Measurements from ENCODE around the gene ADCY1.
A peak's percentile ranks its signal among the peaks of the same experiment; 100 is the strongest.

ADCY1 gene

GRCh38 chr7:45625714-45626440 lies 51.7 kb downstream of the ADCY1 start:
- no peak for DNase-seq

- DNase-seq, result no peak
Measured at GRCh38 chr7:45626441-45627430, 52.6 kb downstream of the ADCY1 start.

- DNase-seq, result no peak
Measured at GRCh38 chr7:45627691-45628456, 53.7 kb downstream of the ADCY1 start.

GRCh38 chr7:45631569-45631968 lies 57.4 kb downstream of the ADCY1 start:
- no peak for DNase-seq

- DNase-seq, result no peak
Measured at GRCh38 chr7:45636733-45637132, 62.6 kb downstream of the ADCY1 start.

- peak in 1 of 2 experiments; percentile 54 for DNase-seq
Measured at GRCh38 chr7:45638916-45639315, 64.7 kb downstream of the ADCY1 start.

- DNase-seq, result no peak
Measured at GRCh38 chr7:45642044-45642443, 67.9 kb downstream of the ADCY1 start.

GRCh38 chr7:45643630-45644029 lies 69.5 kb downstream of the ADCY1 start:
- DNase-seq, result no peak

GRCh38 chr7:45644237-45644636 lies 70.1 kb downstream of the ADCY1 start:
- DNase-seq, result no peak

GRCh38 chr7:45645141-45645969 lies 71.2 kb downstream of the ADCY1 start:
- DNase-seq, result no peak

- no peak for DNase-seq
Measured at GRCh38 chr7:45646207-45646821, 72.1 kb downstream of the ADCY1 start.

- no peak for DNase-seq
Measured at GRCh38 chr7:45646996-45647825, 73.0 kb downstream of the ADCY1 start.

- DNase-seq, result no peak
Measured at GRCh38 chr7:45647967-45648670, 74.0 kb downstream of the ADCY1 start.

- no peak for DNase-seq
Measured at GRCh38 chr7:45648671-45648995, 74.5 kb downstream of the ADCY1 start.

- no peak for DNase-seq
Measured at GRCh38 chr7:45649560-45650346, 75.6 kb downstream of the ADCY1 start.

GRCh38 chr7:45650404-45651394 lies 76.5 kb downstream of the ADCY1 start:
- DNase-seq, result no peak

GRCh38 chr7:45651540-45651939 lies 77.4 kb downstream of the ADCY1 start:
- no peak for DNase-seq

GRCh38 chr7:45652630-45653029 lies 78.5 kb downstream of the ADCY1 start:
- DNase-seq, result no peak
